Neural progenitor cell (in vitro differentiated cells): ENCODE measurements around the gene ANAPC15.

Experiments
- CTCF ChIP-seq: fragments of 200-600 bp; sonication (generic); IDR thresholded peaks from 2 replicates; pipeline ENCODE4 v1.5.1; 2017; ENCODE audit warnings: antibody characterized with exemption, mild to moderate bottlenecking
- EZH2 ChIP-seq: fragments of 200-600 bp; sonication (generic); IDR thresholded peaks from 2 replicates; pipeline ENCODE4 v1.6.1; 2017; ENCODE audit warnings: antibody characterized with exemption, mild to moderate bottlenecking, moderate library complexity
- EZH2phosphoT487 ChIP-seq: fragments of 200-600 bp; sonication (generic); IDR thresholded peaks from 2 replicates; pipeline ENCODE4 v1.6.1; 2017; ENCODE audit warnings: antibody characterized with exemption

- TF ChIP-seq CTCF (no peak), EZH2 (no peak), EZH2phosphoT487 (no peak)
These were observed 36.7 kb downstream of the ANAPC15 start for GRCh38 chr11:72075756-72076155.
